ENCODE data around the gene TARS2.

TARS2 gene

DNA sequence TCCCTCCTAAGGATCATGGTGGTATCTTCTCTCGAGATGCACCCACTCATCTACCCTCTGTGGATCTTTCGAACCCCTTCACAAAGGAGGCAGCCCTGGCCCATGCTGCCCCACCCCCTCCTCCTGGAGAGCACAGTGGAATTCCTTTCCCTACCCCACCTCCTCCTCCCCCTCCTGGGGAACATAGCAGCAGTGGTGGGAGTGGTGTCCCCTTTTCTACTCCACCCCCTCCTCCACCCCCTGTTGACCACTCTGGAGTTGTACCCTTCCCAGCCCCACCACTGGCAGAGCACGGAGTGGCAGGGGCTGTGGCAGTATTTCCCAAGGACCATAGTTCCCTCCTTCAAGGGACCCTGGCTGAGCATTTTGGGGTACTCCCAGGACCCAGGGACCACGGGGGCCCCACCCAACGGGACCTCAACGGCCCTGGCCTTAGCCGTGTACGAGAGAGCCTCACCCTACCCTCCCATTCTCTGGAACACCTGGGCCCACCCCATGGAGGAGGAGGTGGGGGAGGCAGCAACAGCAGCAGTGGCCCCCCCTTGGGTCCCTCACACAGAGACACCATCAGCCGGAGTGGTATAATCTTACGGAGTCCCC lies 14.5 kb upstream of the TARS2 start:
- H3K27ac ChIP-seq, result no peak overlapping the region

GRCh38 chr1:150473659-150474058 lies 13.6 kb upstream of the TARS2 start:
- TF ChIP-seq ZFX (IDR thresholded peaks at IDR 0.05; ENCODE audit: borderline replicate concordance), result no peak
- TF ChIP-seq, protein P1, sequence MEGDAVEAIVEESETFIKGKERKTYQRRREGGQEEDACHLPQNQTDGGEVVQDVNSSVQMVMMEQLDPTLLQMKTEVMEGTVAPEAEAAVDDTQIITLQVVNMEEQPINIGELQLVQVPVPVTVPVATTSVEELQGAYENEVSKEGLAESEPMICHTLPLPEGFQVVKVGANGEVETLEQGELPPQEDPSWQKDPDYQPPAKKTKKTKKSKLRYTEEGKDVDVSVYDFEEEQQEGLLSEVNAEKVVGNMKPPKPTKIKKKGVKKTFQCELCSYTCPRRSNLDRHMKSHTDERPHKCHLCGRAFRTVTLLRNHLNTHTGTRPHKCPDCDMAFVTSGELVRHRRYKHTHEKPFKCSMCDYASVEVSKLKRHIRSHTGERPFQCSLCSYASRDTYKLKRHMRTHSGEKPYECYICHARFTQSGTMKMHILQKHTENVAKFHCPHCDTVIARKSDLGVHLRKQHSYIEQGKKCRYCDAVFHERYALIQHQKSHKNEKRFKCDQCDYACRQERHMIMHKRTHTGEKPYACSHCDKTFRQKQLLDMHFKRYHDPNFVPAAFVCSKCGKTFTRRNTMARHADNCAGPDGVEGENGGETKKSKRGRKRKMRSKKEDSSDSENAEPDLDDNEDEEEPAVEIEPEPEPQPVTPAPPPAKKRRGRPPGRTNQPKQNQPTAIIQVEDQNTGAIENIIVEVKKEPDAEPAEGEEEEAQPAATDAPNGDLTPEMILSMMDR (IDR thresholded peaks at IDR 0.05), result no peak
- H3K27ac ChIP-seq, result no peak overlapping the region

More for the DNA sequence above, 14.5 kb upstream of the TARS2 start:
- TF ChIP-seq ZFX (IDR thresholded peaks at IDR 0.05; ENCODE audit: borderline replicate concordance), result no peak
- TF ChIP-seq, protein P1 (IDR thresholded peaks at IDR 0.05), result no peak

DNA sequence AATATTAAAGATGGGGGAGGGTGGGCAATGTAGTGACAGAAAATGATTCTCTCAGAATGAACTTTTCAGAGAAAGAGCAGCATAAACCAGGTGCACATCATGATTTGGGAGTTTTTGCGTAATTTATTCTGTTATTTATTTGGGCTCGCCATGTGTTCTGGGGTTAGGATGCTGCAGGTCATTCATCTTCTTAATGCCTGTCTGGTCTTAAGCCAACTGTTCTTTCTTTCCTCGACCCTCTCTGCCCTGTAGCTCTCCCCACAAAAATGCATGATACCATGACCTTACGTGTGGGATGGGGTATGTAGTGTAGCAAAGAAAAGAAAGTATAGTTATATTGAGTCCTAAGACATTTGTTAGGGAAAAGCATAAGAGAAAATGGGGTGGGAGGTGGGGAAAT lies 12.3 kb upstream of the TARS2 start:
- H3K27ac ChIP-seq, result no peak overlapping the region
- TF ChIP-seq ZFX (IDR thresholded peaks at IDR 0.05; ENCODE audit: borderline replicate concordance), result no peak
- TF ChIP-seq, protein P1 (IDR thresholded peaks at IDR 0.05), result no peak

DNA sequence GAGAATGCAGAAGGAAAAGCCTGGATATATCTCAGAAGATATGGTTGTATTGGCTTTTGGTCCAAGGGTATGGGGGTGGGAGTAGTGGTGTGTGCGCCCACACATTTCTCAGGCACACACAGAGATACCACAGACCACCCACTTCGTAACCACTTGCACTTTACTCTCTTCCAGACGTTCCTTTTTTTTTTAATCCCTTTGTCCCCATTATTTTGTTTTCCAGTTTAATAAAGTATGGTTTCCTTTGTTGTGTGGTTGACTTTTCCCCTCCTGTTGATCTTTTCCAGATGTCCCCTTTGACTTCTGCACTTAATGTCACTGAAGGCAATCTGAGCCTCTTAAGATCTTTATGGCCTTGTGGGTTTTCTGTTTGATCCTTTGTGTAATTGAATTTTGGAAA lies 10.5 kb upstream of the TARS2 start:
- H3K27ac ChIP-seq, result no peak overlapping the region
- no peak for TF ChIP-seq ZFX (IDR thresholded peaks at IDR 0.05; ENCODE audit: borderline replicate concordance)
- TF ChIP-seq, protein P1 (IDR thresholded peaks at IDR 0.05), result no peak

DNA sequence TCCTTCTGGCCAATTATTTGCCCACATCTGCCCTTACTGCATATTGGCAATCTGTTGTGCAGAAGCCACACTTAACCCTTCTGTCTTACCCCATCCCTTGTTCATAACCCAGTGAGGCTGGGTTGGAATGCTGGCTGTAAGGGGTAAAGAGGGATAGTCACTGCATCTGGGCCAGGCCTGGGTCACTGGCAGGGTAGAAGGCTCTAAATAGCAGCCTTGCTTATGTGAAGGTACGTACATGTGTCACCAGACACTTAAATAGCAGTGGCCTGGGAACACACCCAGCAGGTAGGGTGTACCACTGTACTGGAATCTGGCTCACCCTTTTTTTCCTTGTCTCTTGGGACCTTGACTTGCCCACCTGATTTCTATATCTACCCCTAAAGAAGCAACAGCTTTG lies 9.9 kb upstream of the TARS2 start:
- 0 out of 2 replicates have a peak overlapping the region, but pooled peaks have one; percentile 30 for H3K27ac ChIP-seq
- TF ChIP-seq ZFX (IDR thresholded peaks at IDR 0.05; ENCODE audit: borderline replicate concordance), result no peak
- TF ChIP-seq, protein P1 (IDR thresholded peaks at IDR 0.05), result no peak

DNA sequence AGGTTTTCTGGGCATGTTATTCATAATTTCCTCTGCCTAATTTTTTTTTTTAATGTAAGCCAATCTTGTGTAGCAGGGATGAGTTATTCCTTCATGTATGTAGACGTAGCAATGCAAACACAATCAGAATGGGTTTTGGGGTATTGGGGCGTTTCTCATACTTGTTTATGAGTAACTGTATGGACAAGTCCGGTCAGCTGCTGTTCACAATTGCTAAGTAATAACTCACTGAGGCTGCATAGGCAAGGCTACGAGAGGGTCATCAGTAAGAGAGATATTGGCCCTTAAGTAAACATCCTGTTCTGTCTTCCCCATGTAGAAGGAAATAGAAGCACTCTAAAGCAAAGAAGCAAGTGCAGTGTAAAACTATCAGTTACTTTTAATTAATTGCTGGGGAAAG lies 9.5 kb upstream of the TARS2 start:
- TF ChIP-seq, protein P1 (IDR thresholded peaks at IDR 0.05), result no peak
- TF ChIP-seq ZFX (IDR thresholded peaks at IDR 0.05; ENCODE audit: borderline replicate concordance), result no peak
- 0 out of 2 replicates have a peak overlapping the region, but pooled peaks have one; percentile 30 for H3K27ac ChIP-seq

- H3K27ac ChIP-seq, result no peak overlapping the region
- TF ChIP-seq, protein P1 (IDR thresholded peaks at IDR 0.05), result no peak
- TF ChIP-seq ZFX (IDR thresholded peaks at IDR 0.05; ENCODE audit: borderline replicate concordance), result no peak
Observed at GRCh38 chr1:150479370-150479769, 7.8 kb upstream of the TARS2 start.

All from 22Rv1 (cell line).